NCI-H2029 treated with DMSO at 0.1 percent for 48 hours (cell line): ENCODE measurements around the gene CSNK1E.
A peak's percentile ranks its signal among the peaks of the same experiment; 100 is the strongest.

Experiments
- DNase-seq: peaks from one replicate; lab custom pipeline; 2025; lab: John Stamatoyannopoulos, UW

CSNK1E gene

GRCh38 chr22:38305471-38306448 lies 11.5 kb downstream of the CSNK1E start:
- peak; percentile 75 for DNase-seq

- DNase-seq: no peak
These were observed 12.7 kb downstream of the CSNK1E start for GRCh38 chr22:38304526-38304925.

- no peak for DNase-seq
These were observed 13.3 kb downstream of the CSNK1E start for GRCh38 chr22:38303974-38304373.

GRCh38 chr22:38302906-38303305 lies 14.3 kb downstream of the CSNK1E start:
- no peak for DNase-seq

- no peak for DNase-seq
These were observed 16.3 kb downstream of the CSNK1E start for GRCh38 chr22:38300946-38301345.

GRCh38 chr22:38300197-38300945 lies 16.9 kb downstream of the CSNK1E start:
- no peak for DNase-seq

- DNase-seq: no peak
These were observed 17.5 kb downstream of the CSNK1E start for GRCh38 chr22:38299770-38300102.

- DNase-seq: no peak
These were observed 18.8 kb downstream of the CSNK1E start for GRCh38 chr22:38298312-38299005.

- DNase-seq: no peak
These were observed 20.9 kb downstream of the CSNK1E start for GRCh38 chr22:38296372-38296771.

- no peak for DNase-seq
These were observed 21.4 kb downstream of the CSNK1E start for GRCh38 chr22:38295863-38296262.

- no peak for DNase-seq
These were observed 21.9 kb downstream of the CSNK1E start for GRCh38 chr22:38295339-38295738.

- DNase-seq: no peak
These were observed 23.0 kb downstream of the CSNK1E start for GRCh38 chr22:38294193-38294592.

- no peak for DNase-seq
These were observed 24.5 kb downstream of the CSNK1E start for GRCh38 chr22:38292694-38293093.

- no peak for DNase-seq
These were observed 25.9 kb downstream of the CSNK1E start for GRCh38 chr22:38291201-38291777.

GRCh38 chr22:38290347-38290746 lies 26.9 kb downstream of the CSNK1E start:
- no peak for DNase-seq

- no peak for DNase-seq
These were observed 27.6 kb downstream of the CSNK1E start for GRCh38 chr22:38289583-38290082.

GRCh38 chr22:38286915-38287669 lies 30.1 kb downstream of the CSNK1E start:
- DNase-seq: no peak

- no peak for DNase-seq
These were observed 32.2 kb downstream of the CSNK1E start for GRCh38 chr22:38285018-38285417.

GRCh38 chr22:38284042-38284402 lies 33.2 kb downstream of the CSNK1E start:
- DNase-seq: no peak

- DNase-seq: no peak
These were observed 34.8 kb downstream of the CSNK1E start for GRCh38 chr22:38282397-38282796.

GRCh38 chr22:38276166-38276565 lies 41.1 kb downstream of the CSNK1E start:
- no peak for DNase-seq
